Activated gamma-delta T cell (primary cell): Measurements from ENCODE around the gene EFL1.

Experiments
- DNase-seq: peaks from one replicate; lab custom pipeline; 2025; lab: John Stamatoyannopoulos, UW

The EFL1 gene

GRCh38 chr15:82159922-82160321 is 102.6 kb downstream of the EFL1 start:
- DNase-seq: no peak

GRCh38 chr15:82158811-82159210 is 103.7 kb downstream of the EFL1 start:
- no peak for DNase-seq

- no peak for DNase-seq
Observed at GRCh38 chr15:82150645-82151044, 111.9 kb downstream of the EFL1 start.

GRCh38 chr15:82146990-82147461 is 115.5 kb downstream of the EFL1 start:
- no peak for DNase-seq

GRCh38 chr15:82146576-82146975 is 116.0 kb downstream of the EFL1 start:
- no peak for DNase-seq

- no peak for DNase-seq
Observed at GRCh38 chr15:82143390-82144385, 118.8 kb downstream of the EFL1 start.

- no peak for DNase-seq
Observed at GRCh38 chr15:82140886-82141285, 121.6 kb downstream of the EFL1 start.

GRCh38 chr15:82139823-82140268 is 122.7 kb downstream of the EFL1 start:
- DNase-seq: no peak

GRCh38 chr15:82138306-82138705 is 124.2 kb downstream of the EFL1 start:
- no peak for DNase-seq

GRCh38 chr15:82137261-82137660 is 125.3 kb downstream of the EFL1 start:
- DNase-seq: no peak

- no peak for DNase-seq
Observed at GRCh38 chr15:82136120-82136519, 126.4 kb downstream of the EFL1 start.

- no peak for DNase-seq
Observed at GRCh38 chr15:82135638-82136037, 126.9 kb downstream of the EFL1 start.

- DNase-seq: no peak
Observed at GRCh38 chr15:82134461-82134860, 128.1 kb downstream of the EFL1 start.

- DNase-seq: no peak
Observed at GRCh38 chr15:82133251-82133650, 129.3 kb downstream of the EFL1 start.

GRCh38 chr15:82132742-82133141 is 129.8 kb downstream of the EFL1 start:
- no peak for DNase-seq

GRCh38 chr15:82132096-82132495 is 130.4 kb downstream of the EFL1 start:
- no peak for DNase-seq

GRCh38 chr15:82130248-82130647 is 132.3 kb downstream of the EFL1 start:
- no peak for DNase-seq

GRCh38 chr15:82129761-82130160 is 132.8 kb downstream of the EFL1 start:
- DNase-seq: no peak

- DNase-seq: no peak
Observed at GRCh38 chr15:82129149-82129692, 133.3 kb downstream of the EFL1 start.

GRCh38 chr15:82128401-82129148 is 134.0 kb downstream of the EFL1 start:
- DNase-seq: no peak

GRCh38 chr15:82127581-82127980 is 135.0 kb downstream of the EFL1 start:
- DNase-seq: no peak

GRCh38 chr15:82126346-82126745 is 136.2 kb downstream of the EFL1 start:
- DNase-seq: no peak
